ENCODE results near the gene KMT2C.

Gene KMT2C

DNA sequence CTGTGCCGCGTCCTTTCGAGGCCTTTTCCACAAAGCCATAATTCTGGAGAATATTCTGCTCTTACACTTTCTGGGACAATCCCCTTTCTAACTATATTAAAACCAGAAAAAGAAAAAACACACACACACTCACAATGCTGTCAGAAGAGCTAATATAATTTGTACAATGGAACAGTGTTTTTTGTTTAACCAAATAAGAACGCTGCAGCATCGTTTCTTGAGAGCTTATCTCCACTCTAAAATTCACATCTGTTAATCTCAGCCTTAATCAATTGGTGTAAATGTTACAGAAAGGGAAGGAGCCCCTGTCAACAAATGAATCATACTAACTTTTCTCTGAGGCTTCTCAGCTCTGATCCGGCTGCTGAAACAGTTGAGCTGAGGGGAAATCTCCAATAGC lies 286.4 kb downstream of the KMT2C start:
- no peak overlapping the region; the same call in 1 of the 2 replicates for H3K27ac ChIP-seq
- TF ChIP-seq, protein P1, sequence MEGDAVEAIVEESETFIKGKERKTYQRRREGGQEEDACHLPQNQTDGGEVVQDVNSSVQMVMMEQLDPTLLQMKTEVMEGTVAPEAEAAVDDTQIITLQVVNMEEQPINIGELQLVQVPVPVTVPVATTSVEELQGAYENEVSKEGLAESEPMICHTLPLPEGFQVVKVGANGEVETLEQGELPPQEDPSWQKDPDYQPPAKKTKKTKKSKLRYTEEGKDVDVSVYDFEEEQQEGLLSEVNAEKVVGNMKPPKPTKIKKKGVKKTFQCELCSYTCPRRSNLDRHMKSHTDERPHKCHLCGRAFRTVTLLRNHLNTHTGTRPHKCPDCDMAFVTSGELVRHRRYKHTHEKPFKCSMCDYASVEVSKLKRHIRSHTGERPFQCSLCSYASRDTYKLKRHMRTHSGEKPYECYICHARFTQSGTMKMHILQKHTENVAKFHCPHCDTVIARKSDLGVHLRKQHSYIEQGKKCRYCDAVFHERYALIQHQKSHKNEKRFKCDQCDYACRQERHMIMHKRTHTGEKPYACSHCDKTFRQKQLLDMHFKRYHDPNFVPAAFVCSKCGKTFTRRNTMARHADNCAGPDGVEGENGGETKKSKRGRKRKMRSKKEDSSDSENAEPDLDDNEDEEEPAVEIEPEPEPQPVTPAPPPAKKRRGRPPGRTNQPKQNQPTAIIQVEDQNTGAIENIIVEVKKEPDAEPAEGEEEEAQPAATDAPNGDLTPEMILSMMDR (conservative IDR thresholded peaks at IDR 0.05): no peak

DNA sequence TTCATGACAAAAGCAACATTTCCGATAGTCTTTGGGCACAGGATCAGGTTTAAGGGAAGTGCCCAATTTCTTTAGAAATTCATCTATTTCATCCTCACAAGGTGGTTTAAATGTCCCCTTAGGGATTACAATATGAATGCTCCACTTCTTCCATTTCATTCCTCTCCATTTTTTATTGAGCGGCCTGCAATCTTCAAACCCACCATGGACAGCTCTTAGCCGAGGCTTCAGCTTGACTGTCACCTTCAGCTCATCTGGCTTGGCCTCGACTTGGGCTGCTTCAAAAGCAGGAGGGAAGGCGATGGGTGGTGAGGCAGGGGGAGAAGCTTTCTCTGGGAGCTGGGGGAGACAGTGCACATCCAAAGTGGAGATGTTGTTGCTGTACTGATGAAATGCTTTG lies 287.1 kb downstream of the KMT2C start:
- TF ChIP-seq, protein P1 (conservative IDR thresholded peaks at IDR 0.05): no peak
- H3K27ac ChIP-seq: no peak overlapping the region

DNA sequence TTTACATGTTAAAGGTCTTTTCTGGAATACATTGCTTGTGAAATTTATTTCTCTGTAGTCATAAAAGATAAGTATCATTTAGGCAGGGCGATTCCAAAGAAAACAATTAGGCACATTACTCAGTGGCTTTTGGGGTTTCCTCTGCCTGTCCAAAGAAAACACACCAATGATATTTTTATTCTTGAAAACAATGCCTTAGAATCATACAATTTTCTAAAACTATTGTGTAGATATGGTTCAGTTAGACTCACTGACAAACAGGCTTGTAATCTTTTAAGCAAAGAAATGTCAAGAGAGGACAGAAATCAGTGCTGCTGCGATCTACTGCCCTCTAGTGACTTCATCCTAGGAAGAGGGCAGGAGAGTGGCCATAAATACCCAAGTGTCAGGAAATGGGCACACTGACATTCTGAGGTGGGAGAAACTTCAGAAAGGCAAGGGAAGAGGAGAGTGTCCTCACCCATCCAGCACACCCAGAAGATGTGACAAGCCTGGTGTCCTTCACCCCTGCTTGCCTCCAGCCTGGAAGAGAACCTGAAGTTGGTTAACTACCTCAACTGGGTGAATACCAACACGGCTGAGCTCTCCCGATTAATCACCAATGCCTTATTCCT lies 289.8 kb downstream of the KMT2C start:
- TF ChIP-seq, protein P1 (conservative IDR thresholded peaks at IDR 0.05): peak; percentile 96

DNA sequence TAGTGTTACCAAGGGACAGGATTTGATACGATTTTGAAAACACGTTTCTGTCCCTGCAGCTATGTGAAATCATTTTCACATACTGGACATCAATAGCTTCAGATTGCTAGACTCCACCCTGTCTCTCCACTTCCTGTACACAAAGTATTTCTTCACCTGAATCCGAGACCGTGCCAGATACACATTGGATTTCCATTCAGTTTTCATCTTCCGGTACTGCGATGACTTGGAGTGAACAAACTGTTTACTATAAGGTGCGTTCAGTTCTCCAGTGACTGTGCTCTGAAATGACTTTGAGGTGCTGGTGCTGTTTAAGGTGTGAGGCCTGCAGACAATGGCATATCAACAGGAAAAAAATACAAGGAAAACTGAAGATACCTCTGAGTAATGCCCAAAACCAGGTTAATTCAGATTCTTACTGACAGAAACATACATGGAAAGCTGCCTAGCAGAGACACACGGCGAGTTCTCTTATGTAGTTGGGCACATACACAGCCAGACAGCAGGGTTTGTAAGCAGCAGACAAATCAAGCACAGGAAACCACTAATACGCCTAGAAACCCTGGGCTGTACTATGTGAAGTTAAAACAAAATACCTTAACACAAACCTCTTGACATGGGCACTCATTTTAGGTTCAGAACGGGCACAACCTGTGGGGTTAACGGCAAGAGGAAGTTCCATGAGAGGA lies 291.1 kb downstream of the KMT2C start:
- TF ChIP-seq, protein P1 (conservative IDR thresholded peaks at IDR 0.05): no peak
- peak overlapping the region; percentile 27; the same call in 1 of the 2 replicates for H3K27ac ChIP-seq

More for the DNA sequence above, 289.8 kb downstream of the KMT2C start:
- H3K27ac ChIP-seq: peak overlapping the region; percentile 28

DNA sequence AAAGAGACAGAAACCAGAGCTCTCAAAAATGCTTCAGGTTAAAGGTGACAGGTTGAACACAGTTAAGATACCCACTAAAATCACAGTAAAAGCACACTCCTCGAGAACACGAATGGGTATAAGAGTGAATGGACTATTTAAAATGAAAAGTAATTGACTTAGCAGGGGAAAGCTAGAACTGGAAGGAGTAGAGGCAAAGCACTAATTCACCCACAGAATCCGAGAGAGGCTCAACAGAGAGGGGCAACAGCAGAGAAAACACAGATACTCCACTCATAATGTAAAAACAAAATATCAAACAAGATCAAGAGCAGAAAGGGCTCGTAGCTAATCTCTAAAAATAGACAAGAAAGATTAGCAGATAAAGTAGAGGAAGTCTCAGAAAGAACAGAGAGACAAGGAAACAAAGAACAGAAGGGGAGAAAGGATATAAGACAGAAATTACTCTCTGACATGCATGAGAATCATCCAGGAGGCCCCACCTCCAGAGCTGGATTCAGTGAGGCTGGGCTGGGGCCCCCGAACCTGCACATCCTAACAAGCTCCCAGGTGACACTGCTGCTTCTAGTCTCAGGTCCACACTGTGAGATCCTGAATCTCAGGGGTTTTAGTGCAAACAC lies 292.7 kb downstream of the KMT2C start:
- TF ChIP-seq, protein P1 (conservative IDR thresholded peaks at IDR 0.05): no peak

DNA sequence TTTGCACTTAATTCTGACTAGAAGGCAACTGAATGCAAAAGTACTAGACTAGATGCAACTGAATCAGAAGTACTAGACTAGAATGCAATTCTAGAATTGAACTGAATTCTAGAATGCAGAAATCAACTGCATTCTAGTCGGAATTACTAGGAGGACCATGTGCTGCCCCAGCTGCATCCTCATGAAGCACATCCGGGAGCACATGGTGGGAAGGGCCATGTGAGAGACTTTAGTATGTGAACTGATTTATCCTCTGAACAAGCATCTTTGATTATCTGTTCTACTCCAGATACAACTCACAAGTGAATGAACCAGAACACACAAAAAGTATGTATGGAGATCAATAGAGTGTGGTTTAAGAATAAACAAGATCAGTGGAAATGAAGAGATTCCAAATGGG lies 295.2 kb downstream of the KMT2C start:
- H3K27ac ChIP-seq: no peak overlapping the region
- TF ChIP-seq, protein P1 (conservative IDR thresholded peaks at IDR 0.05): no peak

More for the DNA sequence above, 292.7 kb downstream of the KMT2C start:
- peak overlapping the region; percentile 27 for H3K27ac ChIP-seq

DNA sequence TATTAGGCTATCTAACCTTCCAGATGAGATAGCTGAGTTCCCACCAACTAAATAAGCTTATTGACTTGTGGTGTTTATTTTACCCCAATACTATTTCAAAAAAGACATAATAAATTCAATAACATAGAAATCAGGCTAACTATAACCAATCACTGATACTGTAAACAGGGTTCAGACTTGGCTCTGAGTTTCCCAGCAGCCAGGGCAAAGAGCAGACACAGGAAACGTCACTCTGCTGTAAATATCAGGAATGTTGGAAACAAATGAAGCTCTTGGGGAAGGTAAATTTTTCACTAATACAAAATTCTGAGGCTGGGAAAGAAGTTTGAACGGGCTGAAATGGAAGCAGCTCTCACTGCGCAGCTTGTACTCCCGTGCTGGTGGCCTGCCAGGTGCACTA lies 295.7 kb downstream of the KMT2C start:
- TF ChIP-seq, protein P1 (conservative IDR thresholded peaks at IDR 0.05): no peak
- no peak overlapping the region for H3K27ac ChIP-seq

Data from VCaP (cell line).